ENCODE measurements around the gene SRL. TPM values are rescaled to one million over a fixed set of nuclear protein-coding genes. Genes with fewer than 3 reads are reported as not detected.

SRL gene
- total and polyA plus RNA-seq, 12 donors, result 0.24 to 1.8 (median 0.52) TPM; not detected in 2

GRCh38 chr16:4209666-4210065, 32.2 kb downstream of the SRL start:
- Histone ChIP-seq H3K4me1 (replicated peaks in 1 of 2) (peaks cover 8 to 16% of the 10 kb centered on the region in 2 donors), H3K4me3 (no peak overlapping the region), H3K9me3 (replicated peaks in 1 of 3) (no peaks in the 10 kb centered on the region), H3K36me3 (replicated peaks in 1 of 2) (no peaks in the 10 kb centered on the region), H3K27me3 (no peaks in the 10 kb centered on the region), H3K27ac (no peak overlapping the region)
- WGBS, 4 donors, result 88 to 96% (median 90%) methylated on average over 6 of the region's 6 CpGs
- no peak for DNase-seq
- intact Hi-C loops (cut with DNase I), result loop anchor here in 1 of 2 donors (10.0 kb wide), 1 partner anchor 125 kb away; no protein-coding TSS in a partner anchor
- no peak for TF ChIP-seq POLR2A (IDR thresholded peaks at IDR 0.05)
- no peak for TF ChIP-seq CTCF (IDR thresholded peaks at IDR 0.05)

GRCh38 chr16:4208341-4208751, 33.5 kb downstream of the SRL start:
- DNase-seq, result peak in 6 of 7 donors; percentile 44 to 72 (median 54)
- H3K4me1 ChIP-seq (replicated peaks in 1 of 2), result peaks cover 0 to 7% of the 10 kb centered on the region in 2 donors
- intact Hi-C loops (cut with DNase I), result loop anchor here in 1 of 2 donors (10.0 kb wide), 1 partner anchor 126 kb away; no protein-coding TSS in a partner anchor
- no peak overlapping the region for H3K27ac ChIP-seq
- TF ChIP-seq CTCF (IDR thresholded peaks at IDR 0.05), result no peak
- TF ChIP-seq POLR2A (IDR thresholded peaks at IDR 0.05), result no peak
- no peaks in the 10 kb centered on the region for H3K9me3 ChIP-seq (replicated peaks in 1 of 3)
- H3K4me3 ChIP-seq, result no peak overlapping the region
- no peaks in the 10 kb centered on the region for H3K27me3 ChIP-seq
- no peaks in the 10 kb centered on the region for H3K36me3 ChIP-seq (replicated peaks in 1 of 2)
- 44 to 93% (median 57%) methylated on average over 3 to 14 of the region's 14 CpGs for WGBS, 4 donors

GRCh38 chr16:4207683-4208340, 34.1 kb downstream of the SRL start:
- Histone ChIP-seq H3K9me3 (replicated peaks in 1 of 3) (no peaks in the 10 kb centered on the region), H3K4me3 (no peak overlapping the region), H3K4me1 (replicated peaks in 1 of 2) (peaks cover 0 to 7% of the 10 kb centered on the region in 2 donors), H3K36me3 (replicated peaks in 1 of 2) (no peaks in the 10 kb centered on the region), H3K27me3 (no peaks in the 10 kb centered on the region), H3K27ac (no peak overlapping the region)
- TF ChIP-seq POLR2A (IDR thresholded peaks at IDR 0.05) (no peak), CTCF (IDR thresholded peaks at IDR 0.05) (no peak)
- intact Hi-C loops (cut with DNase I), result loop anchor here in 1 of 2 donors (10.0 kb wide), 1 partner anchor 127 kb away; no protein-coding TSS in a partner anchor
- DNase-seq, result no peak
- WGBS, 4 donors, result 88 to 95% (median 93%) methylated on average over 10 to 23 of the region's 23 CpGs

- Histone ChIP-seq H3K4me1 (replicated peaks in 1 of 2) (peaks cover 0 to 7% of the 10 kb centered on the region in 2 donors), H3K27me3 (no peaks in the 10 kb centered on the region), H3K27ac (no peak overlapping the region), H3K9me3 (replicated peaks in 1 of 3) (no peaks in the 10 kb centered on the region), H3K4me3 (no peak overlapping the region), H3K36me3 (replicated peaks in 1 of 2) (no peaks in the 10 kb centered on the region)
- DNase-seq, result no peak
- TF ChIP-seq POLR2A (IDR thresholded peaks at IDR 0.05) (no peak), CTCF (IDR thresholded peaks at IDR 0.05) (no peak)
- intact Hi-C loops (cut with DNase I), result loop anchor here in 1 of 2 donors (10.0 kb wide), 1 partner anchor 128 kb away; no protein-coding TSS in a partner anchor
- WGBS, 4 donors, result 74 to 83% (median 77%) methylated on average over 12 to 14 of the region's 14 CpGs
These were observed 34.7 kb downstream of the SRL start for GRCh38 chr16:4207229-4207628.

All from adrenal gland (tissue), 12 donors.